GM19372 (cell line): ENCODE data around the gene SEPTIN5.
"Not testable (repeated sequence)": the region's sequence is repeated elsewhere in the genome, so short reads cannot be mapped to it uniquely, and the experiment has no call there.

Experiments used
- ATAC-seq: cut with Tn5 transposase; IDR thresholded peaks from one replicate; pipeline ENCODE4 v1.9.1; 2021; ENCODE audit warnings: mild to moderate bottlenecking, low read depth, moderate library complexity; ENCODE audit not compliant: unreplicated experiment

Gene SEPTIN5

GRCh38 chr22:19714312-19715187 is at the start of gene SEPTIN5:
TSS of gene SEPTIN5 (plus strand) at chr22:19714503. CDS start at chr22:19714589, 86 bp downstream.
- ATAC-seq, result no peak

- no peak for ATAC-seq
These were observed 49.1 kb upstream of the SEPTIN5 start for GRCh38 chr22:19664951-19665783.

GRCh38 chr22:19665784-19666672 is 48.3 kb upstream of the SEPTIN5 start:
- no peak for ATAC-seq

- ATAC-seq, result no peak
These were observed 47.4 kb upstream of the SEPTIN5 start for GRCh38 chr22:19666673-19667593.

GRCh38 chr22:19667872-19668740 is 46.2 kb upstream of the SEPTIN5 start:
- ATAC-seq, result no peak

GRCh38 chr22:19668748-19669147 is 45.6 kb upstream of the SEPTIN5 start:
- ATAC-seq, result no peak

- ATAC-seq, result no peak
These were observed 44.7 kb upstream of the SEPTIN5 start for GRCh38 chr22:19669570-19669969.

- ATAC-seq, result no peak
These were observed 43.0 kb upstream of the SEPTIN5 start for GRCh38 chr22:19671316-19671715.

GRCh38 chr22:19672054-19672776 is 42.1 kb upstream of the SEPTIN5 start:
- no peak for ATAC-seq

GRCh38 chr22:19673660-19674059 is 40.6 kb upstream of the SEPTIN5 start:
- no peak for ATAC-seq

- ATAC-seq, result no peak
These were observed 40.0 kb upstream of the SEPTIN5 start for GRCh38 chr22:19674129-19674928.

GRCh38 chr22:19674929-19675253 is 39.4 kb upstream of the SEPTIN5 start:
- no peak for ATAC-seq

- ATAC-seq, result no peak
These were observed 38.9 kb upstream of the SEPTIN5 start for GRCh38 chr22:19675428-19675827.

- not testable (repeated sequence) for ATAC-seq
These were observed 37.9 kb upstream of the SEPTIN5 start for GRCh38 chr22:19676437-19676836.

- no peak for ATAC-seq
These were observed 35.3 kb upstream of the SEPTIN5 start for GRCh38 chr22:19678949-19679521.

- no peak for ATAC-seq
These were observed 34.7 kb upstream of the SEPTIN5 start for GRCh38 chr22:19679522-19680101.
